Mammary epithelial cell (primary cell): ENCODE data around the gene PYCR2.

Experiments
- CTCF ChIP-seq, 2 donors: IDR thresholded peaks in 1 of 2; conservative IDR thresholded peaks in 1 of 2; 2 replicates each; pipeline ENCODE4 v1.5.1; 2011 to 2012; ENCODE audit warnings: inconsistent platforms in 2 of 2, low read length in 2 of 2, mild to moderate bottlenecking in 2 of 2, control low read depth in 1 of 2, low read depth in 1 of 2; ENCODE audit not compliant: insufficient read depth in 1 of 2; ENCODE audit errors: extremely low read depth in 1 of 2
- EZH2 ChIP-seq: IDR thresholded peaks from 2 replicates; pipeline ENCODE4 v1.6.1; 2012; ENCODE audit warnings: low read length, inconsistent platforms, borderline replicate concordance

GRCh38 chr1:225954753-225955152, 30.7 kb upstream of the PYCR2 start:
- TF ChIP-seq CTCF (conservative IDR thresholded peaks at IDR 0.05 in 1 of 2, IDR thresholded peaks at IDR 0.05 in 1 of 2; ENCODE audit: extremely low read depth in 1 of 2, insufficient read depth in 1 of 2, low read depth in 1 of 2, low read length in 2 of 2) (no peak), EZH2 (no peak)
